ENCODE measurements around the gene EPS15.
"Not testable (repeated sequence)": the region's sequence is repeated elsewhere in the genome, so short reads cannot be mapped to it uniquely, and the experiment has no call there.

EPS15 gene

GRCh38 chr1:51418384-51418959 is 100.6 kb downstream of the EPS15 start:
- H3K27ac ChIP-seq, result no peak overlapping the region
- no peak for DNase-seq
- H3K4me3 ChIP-seq (ENCODE audit: low read depth, low read length), result no peak overlapping the region
- no peak for TF ChIP-seq CTCF (IDR thresholded peaks at IDR 0.05; ENCODE audit: low read depth, low read length, missing control alignments)
- H3K36me3 ChIP-seq (replicated peaks), result no peaks in the 10 kb centered on the region
- no peaks in the 10 kb centered on the region for H3K27me3 ChIP-seq (replicated peaks)
- in situ Hi-C loops (cut with HindIII; ENCODE audit: low pct_ligation_motif_present, low sequenced_read_pairs), result no loop called here

- Histone ChIP-seq H3K27me3 (replicated peaks) (no peaks in the 10 kb centered on the region), H3K27ac (peak overlapping the region; percentile 20), H3K4me3 (ENCODE audit: low read depth, low read length) (no peak overlapping the region), H3K36me3 (replicated peaks) (no peaks in the 10 kb centered on the region)
- TF ChIP-seq CTCF (IDR thresholded peaks at IDR 0.05; ENCODE audit: low read depth, low read length, missing control alignments), result no peak
- in situ Hi-C loops (cut with HindIII; ENCODE audit: low pct_ligation_motif_present, low sequenced_read_pairs), result no loop called here
- DNase-seq, result peak; percentile 22
Measured at GRCh38 chr1:51417496-51418383, 101.3 kb downstream of the EPS15 start.

- no peak for TF ChIP-seq CTCF (IDR thresholded peaks at IDR 0.05; ENCODE audit: low read depth, low read length, missing control alignments)
- H3K27me3 ChIP-seq (replicated peaks), result no peaks in the 10 kb centered on the region
- H3K36me3 ChIP-seq (replicated peaks), result no peaks in the 10 kb centered on the region
- no peak for DNase-seq
- in situ Hi-C loops (cut with HindIII; ENCODE audit: low pct_ligation_motif_present, low sequenced_read_pairs), result no loop called here
- H3K4me3 ChIP-seq (ENCODE audit: low read depth, low read length), result no peak overlapping the region
- H3K27ac ChIP-seq, result no peak overlapping the region
Measured at GRCh38 chr1:51416910-51417309, 102.2 kb downstream of the EPS15 start.

GRCh38 chr1:51415963-51416362 is 103.1 kb downstream of the EPS15 start:
- Histone ChIP-seq H3K27me3 (replicated peaks) (no peaks in the 10 kb centered on the region), H3K4me3 (ENCODE audit: low read depth, low read length) (no peak overlapping the region), H3K36me3 (replicated peaks) (no peaks in the 10 kb centered on the region), H3K27ac (no peak overlapping the region)
- TF ChIP-seq CTCF (IDR thresholded peaks at IDR 0.05; ENCODE audit: low read depth, low read length, missing control alignments), result no peak
- in situ Hi-C loops (cut with HindIII; ENCODE audit: low pct_ligation_motif_present, low sequenced_read_pairs), result no loop called here
- DNase-seq, result no peak

GRCh38 chr1:51414811-51415210 is 104.3 kb downstream of the EPS15 start:
- in situ Hi-C loops (cut with HindIII; ENCODE audit: low pct_ligation_motif_present, low sequenced_read_pairs), result no loop called here
- H3K36me3 ChIP-seq (replicated peaks), result no peaks in the 10 kb centered on the region

GRCh38 chr1:51411820-51412219 is 107.2 kb downstream of the EPS15 start:
- DNase-seq; H3K27ac ChIP-seq; H3K4me3 ChIP-seq (ENCODE audit: low read depth, low read length); H3K27me3 ChIP-seq (replicated peaks); in situ Hi-C loops (cut with HindIII; ENCODE audit: low pct_ligation_motif_present, low sequenced_read_pairs): not testable (repeated sequence)
- H3K36me3 ChIP-seq (replicated peaks), result peaks cover 14% of the 10 kb centered on the region

More at GRCh38 chr1:51414811-51415210, 104.3 kb downstream of the EPS15 start:
- Histone ChIP-seq H3K27ac (no peak overlapping the region), H3K4me3 (ENCODE audit: low read depth, low read length) (no peak overlapping the region), H3K27me3 (replicated peaks) (no peaks in the 10 kb centered on the region)
- DNase-seq, result no peak
- TF ChIP-seq CTCF (IDR thresholded peaks at IDR 0.05; ENCODE audit: low read depth, low read length, missing control alignments), result no peak

Measured in brain microvascular endothelial cell (primary cell).